ENCODE results near the gene PLK2.

The PLK2 gene

DNA sequence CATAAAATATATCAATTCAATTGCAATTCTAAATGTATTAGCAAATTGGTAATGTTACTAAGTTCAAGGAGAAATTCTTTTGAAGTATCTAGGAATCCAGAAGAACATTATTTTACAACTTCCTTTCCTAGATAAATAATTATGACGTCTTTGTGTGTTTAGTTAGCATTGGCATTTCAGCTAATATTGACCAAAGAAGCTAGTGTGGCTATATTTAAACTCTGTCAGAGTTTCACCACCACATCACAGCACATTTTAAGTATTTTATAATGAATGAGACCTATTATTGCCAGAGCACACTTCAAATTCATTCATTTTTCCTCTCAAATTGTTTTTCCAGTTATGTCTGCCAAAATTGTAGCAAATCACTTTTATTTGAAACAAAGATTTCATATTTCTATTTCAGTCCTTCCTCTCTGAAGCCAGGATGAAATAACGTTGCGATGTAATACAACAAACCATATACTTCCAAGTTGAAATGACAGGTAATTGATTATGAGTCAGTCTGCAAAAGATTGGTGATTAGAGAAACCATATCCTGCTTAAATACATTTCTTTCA, 18.9 kb downstream of the PLK2 start:
- Histone ChIP-seq H3K4me1 (ENCODE audit: control insufficient read depth in 1 of 2, insufficient read depth in 1 of 2, low read depth in 1 of 2, low read length in 1 of 2) (no peaks in the 10 kb centered on the region), H3K27ac (no peak overlapping the region), H3K36me3 (no peaks in the 10 kb centered on the region), H3K4me3 (ENCODE audit: low read depth in 1 of 2, low read length in 1 of 2) (no peak overlapping the region), H3K9me3 (no peaks in the 10 kb centered on the region), H3K27me3 (no peaks in the 10 kb centered on the region)
- TF ChIP-seq, protein P1, sequence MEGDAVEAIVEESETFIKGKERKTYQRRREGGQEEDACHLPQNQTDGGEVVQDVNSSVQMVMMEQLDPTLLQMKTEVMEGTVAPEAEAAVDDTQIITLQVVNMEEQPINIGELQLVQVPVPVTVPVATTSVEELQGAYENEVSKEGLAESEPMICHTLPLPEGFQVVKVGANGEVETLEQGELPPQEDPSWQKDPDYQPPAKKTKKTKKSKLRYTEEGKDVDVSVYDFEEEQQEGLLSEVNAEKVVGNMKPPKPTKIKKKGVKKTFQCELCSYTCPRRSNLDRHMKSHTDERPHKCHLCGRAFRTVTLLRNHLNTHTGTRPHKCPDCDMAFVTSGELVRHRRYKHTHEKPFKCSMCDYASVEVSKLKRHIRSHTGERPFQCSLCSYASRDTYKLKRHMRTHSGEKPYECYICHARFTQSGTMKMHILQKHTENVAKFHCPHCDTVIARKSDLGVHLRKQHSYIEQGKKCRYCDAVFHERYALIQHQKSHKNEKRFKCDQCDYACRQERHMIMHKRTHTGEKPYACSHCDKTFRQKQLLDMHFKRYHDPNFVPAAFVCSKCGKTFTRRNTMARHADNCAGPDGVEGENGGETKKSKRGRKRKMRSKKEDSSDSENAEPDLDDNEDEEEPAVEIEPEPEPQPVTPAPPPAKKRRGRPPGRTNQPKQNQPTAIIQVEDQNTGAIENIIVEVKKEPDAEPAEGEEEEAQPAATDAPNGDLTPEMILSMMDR (IDR thresholded peaks at IDR 0.05) = no peak

DNA sequence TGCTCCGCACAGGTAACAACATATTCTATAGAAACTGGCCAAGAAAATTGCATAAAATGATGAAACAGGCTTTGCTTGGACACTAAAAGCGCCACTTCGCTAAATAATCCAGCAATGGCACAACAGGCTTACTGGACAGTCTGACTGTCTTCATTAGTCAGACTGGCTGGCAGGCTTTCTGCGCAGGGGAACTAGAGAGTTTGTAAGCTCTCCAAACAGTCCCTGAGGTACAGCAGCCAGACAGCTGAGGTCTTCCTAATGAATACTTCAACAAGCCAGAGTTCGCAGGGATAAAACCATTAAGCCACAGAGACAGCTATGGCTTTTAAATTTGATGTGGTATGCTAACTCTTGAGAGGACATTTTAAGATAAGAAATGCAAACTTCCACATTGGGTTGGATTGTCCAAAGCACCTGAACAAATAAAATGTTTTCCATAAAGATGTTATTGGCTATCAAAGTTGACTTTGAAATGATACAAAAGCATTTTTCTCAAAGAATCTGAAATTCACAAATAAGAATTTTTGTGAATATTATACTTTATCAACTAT, 20.7 kb downstream of the PLK2 start:
- Histone ChIP-seq H3K4me3 (ENCODE audit: low read depth in 1 of 2, low read length in 1 of 2) (no peak overlapping the region), H3K9me3 (no peaks in the 10 kb centered on the region), H3K27ac (no peak overlapping the region), H3K27me3 (no peaks in the 10 kb centered on the region), H3K36me3 (no peaks in the 10 kb centered on the region), H3K4me1 (ENCODE audit: control insufficient read depth in 1 of 2, insufficient read depth in 1 of 2, low read depth in 1 of 2, low read length in 1 of 2) (no peaks in the 10 kb centered on the region)
- TF ChIP-seq, protein P1 (IDR thresholded peaks at IDR 0.05) = no peak

DNA sequence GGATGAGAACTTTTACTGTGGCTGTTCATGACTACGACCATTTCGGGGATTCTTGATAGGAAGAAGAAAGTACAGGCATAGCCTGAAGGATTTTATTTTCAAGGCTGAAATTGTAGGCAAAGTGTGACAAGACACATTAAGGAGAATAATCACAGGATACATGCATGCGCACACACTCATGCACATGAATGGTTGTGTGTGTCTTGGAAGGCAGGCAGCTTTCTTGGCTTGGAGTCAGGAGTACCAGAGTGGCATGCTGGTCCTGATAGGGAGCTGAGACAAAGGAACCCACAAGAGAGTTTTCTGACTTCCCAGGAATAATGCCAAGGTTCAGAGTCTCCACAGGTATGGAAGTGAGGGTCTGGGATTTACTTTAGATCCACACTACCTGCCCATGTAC, 22.2 kb downstream of the PLK2 start:
- TF ChIP-seq, protein P1 (IDR thresholded peaks at IDR 0.05) = no peak
- H3K36me3 ChIP-seq = no peaks in the 10 kb centered on the region
- H3K27ac ChIP-seq = no peak overlapping the region
- no peak overlapping the region for H3K4me3 ChIP-seq (ENCODE audit: low read depth in 1 of 2, low read length in 1 of 2)
- no peaks in the 10 kb centered on the region for H3K27me3 ChIP-seq
- H3K4me1 ChIP-seq (ENCODE audit: control insufficient read depth in 1 of 2, insufficient read depth in 1 of 2, low read depth in 1 of 2, low read length in 1 of 2) = no peaks in the 10 kb centered on the region
- no peaks in the 10 kb centered on the region for H3K9me3 ChIP-seq

DNA sequence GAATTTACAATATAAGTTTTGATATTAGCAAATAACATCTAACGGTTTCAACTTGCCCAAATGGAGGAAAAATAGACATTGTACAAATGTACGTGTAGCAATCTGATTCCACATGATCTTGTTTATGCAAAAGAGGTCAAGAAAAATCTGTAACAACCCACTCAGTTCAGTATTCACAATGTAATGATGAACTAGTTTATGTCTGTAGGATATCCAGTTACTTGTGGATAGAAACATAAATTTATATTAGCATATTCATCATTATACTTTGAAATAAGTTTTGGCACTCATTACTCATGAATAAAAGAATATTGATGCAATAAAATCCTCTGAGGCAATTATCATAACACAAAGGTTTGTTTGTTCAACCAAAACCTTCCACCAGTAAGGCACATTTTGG, 28.1 kb downstream of the PLK2 start:
- TF ChIP-seq, protein P1 (IDR thresholded peaks at IDR 0.05) = no peak
- no peak overlapping the region for H3K4me3 ChIP-seq (ENCODE audit: low read depth in 1 of 2, low read length in 1 of 2)

DNA sequence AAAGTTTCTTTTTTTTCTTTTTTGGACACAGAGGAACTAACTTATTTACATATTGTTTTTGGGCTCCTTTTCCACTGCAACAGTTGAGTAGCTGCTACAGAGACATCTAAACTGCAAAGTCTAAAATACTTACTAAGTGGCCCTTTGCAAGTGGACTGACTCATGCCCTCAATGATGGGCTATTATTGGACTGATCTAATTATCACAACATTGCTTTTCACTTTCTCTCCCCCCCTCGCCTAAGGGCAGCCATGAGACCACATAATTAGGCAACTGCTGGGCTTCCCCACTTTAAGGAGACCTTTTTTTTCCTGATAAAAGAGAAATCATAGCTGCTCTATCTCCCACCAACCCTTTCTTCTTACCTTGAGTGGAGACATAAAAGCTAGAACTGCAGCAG, 47.0 kb downstream of the PLK2 start:
- Histone ChIP-seq H3K9me3 (no peaks in the 10 kb centered on the region), H3K4me1 (ENCODE audit: control insufficient read depth in 1 of 2, insufficient read depth in 1 of 2, low read depth in 1 of 2, low read length in 1 of 2) (no peaks in the 10 kb centered on the region), H3K4me3 (ENCODE audit: low read depth in 1 of 2, low read length in 1 of 2) (no peak overlapping the region), H3K27me3 (no peaks in the 10 kb centered on the region), H3K36me3 (no peaks in the 10 kb centered on the region), H3K27ac (no peak overlapping the region)
- TF ChIP-seq, protein P1 (IDR thresholded peaks at IDR 0.05) = no peak

More for the DNA sequence above, 28.1 kb downstream of the PLK2 start:
- no peaks in the 10 kb centered on the region for H3K27me3 ChIP-seq
- no peaks in the 10 kb centered on the region for H3K4me1 ChIP-seq (ENCODE audit: control insufficient read depth in 1 of 2, insufficient read depth in 1 of 2, low read depth in 1 of 2, low read length in 1 of 2)
- no peaks in the 10 kb centered on the region for H3K36me3 ChIP-seq
- no peak overlapping the region for H3K27ac ChIP-seq
- no peaks in the 10 kb centered on the region for H3K9me3 ChIP-seq
